Panc1 (cell line): ENCODE results near the gene KAZN. TPM values are rescaled to one million over a fixed set of nuclear protein-coding genes. Genes with fewer than 3 reads are reported as not detected.

Experiments
- ATAC-seq: fragments of 200-7000 bp; cut with Tn5 transposase; 2 replicates; pipeline ENCODE4 v1.9.1; 2020; ENCODE audit warnings: mild to moderate bottlenecking, moderate library complexity
- BruUV-seq: library from RNA; stranded (reverse); fragments of 400-500 nt; replicated peaks from 2 replicates; lab custom pipeline; 2021; lab: Mats Ljungman, UMichigan
- CTCF ChIA-PET: fragments of 300-600 bp; sonication (Branson Sonifier 250); formaldehyde crosslinking; loops from one replicate; lab custom pipeline; 2022; ENCODE audit warnings: antibody characterized with exemption; lab: Charles Lee
- POLR2A ChIA-PET: fragments of 300-600 bp; sonication (Branson Sonifier 250); formaldehyde crosslinking; loops from one replicate; lab custom pipeline; 2022; ENCODE audit warnings: antibody characterized with exemption; lab: Charles Lee
- DNase-seq: peaks from one replicate; pipeline ENCODE4 v3.0.0-alpha.2; 2010; ENCODE audit warnings: low read depth, low spot score
- H3K27ac ChIP-seq: 2 replicates; pipeline ENCODE4 v1.5.1; 2011; ENCODE audit warnings: mild to moderate bottlenecking, low read length, inconsistent platforms
- H3K27me3 ChIP-seq: fragments of 200-500 bp; sonication (Bioruptor generic); 2 replicates; pipeline ENCODE4 v1.6.0; 2014; ENCODE audit warnings: low read length, inconsistent platforms; ENCODE audit not compliant: control insufficient read depth, insufficient read depth
- H3K36me3 ChIP-seq: fragments of 200-500 bp; sonication (Bioruptor generic); 2 replicates; pipeline ENCODE4 v1.5.1; 2014; ENCODE audit warnings: inconsistent platforms, mild to moderate bottlenecking, low read length, moderate library complexity; ENCODE audit not compliant: control insufficient read depth, insufficient read depth
- H3K4me1 ChIP-seq: 2 replicates; pipeline ENCODE4 v1.5.1; 2011; ENCODE audit warnings: inconsistent platforms, mild to moderate bottlenecking, low read length, moderate library complexity; ENCODE audit not compliant: control insufficient read depth, insufficient read depth
- H3K4me3 ChIP-seq, 2 experiments: 2 replicates each; pipeline ENCODE4 v1.5.1; 2011 to 2012; ENCODE audit warnings: low read depth in 2 of 2, low read length in 2 of 2, mild to moderate bottlenecking in 2 of 2, inconsistent platforms in 1 of 2, moderate library complexity in 1 of 2
- H3K9me3 ChIP-seq: fragments of 200-500 bp; sonication (Bioruptor generic); 2 replicates; pipeline ENCODE4 v1.5.1; 2014; ENCODE audit warnings: low read depth, mild to moderate bottlenecking, inconsistent platforms, low read length, moderate library complexity; ENCODE audit not compliant: control insufficient read depth, insufficient read depth
- CTCF ChIP-seq: fragments of 450-650 bp; IDR thresholded peaks from 2 replicates; pipeline ENCODE4 v1.5.1; 2017; ENCODE audit warnings: mild to moderate bottlenecking
- POLR2AphosphoS5 ChIP-seq: IDR thresholded peaks from 2 replicates; pipeline ENCODE4 v1.6.1; 2012; ENCODE audit warnings: mild to moderate bottlenecking, low read depth, low read length, moderate library complexity
- REST ChIP-seq, 2 experiments: IDR thresholded peaks; 2 replicates each; pipeline ENCODE4 v1.6.1; 2011 to 2012; ENCODE audit warnings: low read depth in 2 of 2, control low read depth in 1 of 2, low read length in 1 of 2, mild to moderate bottlenecking in 1 of 2, moderate library complexity in 1 of 2; ENCODE audit not compliant: insufficient read depth in 1 of 2
- SIN3A ChIP-seq: IDR thresholded peaks from 2 replicates; pipeline ENCODE4 v1.6.1; 2012; ENCODE audit warnings: low read depth, mild to moderate bottlenecking, low read length, moderate library complexity, borderline replicate concordance; ENCODE audit not compliant: insufficient read depth
- TCF7L2 ChIP-seq: IDR thresholded peaks from 2 replicates; pipeline ENCODE4 v1.6.1; 2011; ENCODE audit warnings: mild to moderate bottlenecking, low read depth, low read length, inconsistent platforms
- in situ Hi-C: cut with HindIII; loops from 2 replicates; pipeline ENCODE4 v1.10.0; 2016; ENCODE audit warnings: low sequenced_read_pairs, low pct_unique_long_range_greater_than_20kb
- intact Hi-C: fragments of 100-400 bp; cut with micrococcal nuclease; formaldehyde crosslinking; loops from one replicate; pipeline ENCODE4 v1.10.0; 2022; ENCODE audit not compliant: unreplicated experiment
- total RNA-seq: library from RNA; stranded (reverse); gene quantifications from one replicate; pipeline ENCODE4 v1.2.1, GENCODE V29; 2021; ENCODE audit not compliant: unreplicated experiment

The KAZN gene
- total RNA-seq, 1 experiment from 2014 or later: 6.6 TPM

- Histone ChIP-seq H3K4me3 (no peak overlapping the region), H3K4me1 (no peaks in the 10 kb centered on the region), H3K36me3 (no peaks in the 10 kb centered on the region), H3K9me3 (no peaks in the 10 kb centered on the region), H3K27ac (no peak overlapping the region), H3K27me3 (no peaks in the 10 kb centered on the region)
- no TSS peak for BruUV-seq
- intact Hi-C loops (no loop called here), in situ Hi-C loops (no loop called here)
- DNase-seq (no peak), ATAC-seq (no peak)
- CTCF ChIA-PET: no interaction called here
- POLR2A ChIA-PET: no interaction called here
- TF ChIP-seq TCF7L2 (no peak), REST (IDR thresholded peaks at IDR 0.05; ENCODE audit: insufficient read depth in 1 of 2, low read depth in 2 of 2, low read length in 1 of 2) (no peak), POLR2AphosphoS5 (no peak), CTCF (no peak), SIN3A (no peak)
Observed at GRCh38 chr1:14958249-14959058, 360.0 kb downstream of the KAZN start.

DNA sequence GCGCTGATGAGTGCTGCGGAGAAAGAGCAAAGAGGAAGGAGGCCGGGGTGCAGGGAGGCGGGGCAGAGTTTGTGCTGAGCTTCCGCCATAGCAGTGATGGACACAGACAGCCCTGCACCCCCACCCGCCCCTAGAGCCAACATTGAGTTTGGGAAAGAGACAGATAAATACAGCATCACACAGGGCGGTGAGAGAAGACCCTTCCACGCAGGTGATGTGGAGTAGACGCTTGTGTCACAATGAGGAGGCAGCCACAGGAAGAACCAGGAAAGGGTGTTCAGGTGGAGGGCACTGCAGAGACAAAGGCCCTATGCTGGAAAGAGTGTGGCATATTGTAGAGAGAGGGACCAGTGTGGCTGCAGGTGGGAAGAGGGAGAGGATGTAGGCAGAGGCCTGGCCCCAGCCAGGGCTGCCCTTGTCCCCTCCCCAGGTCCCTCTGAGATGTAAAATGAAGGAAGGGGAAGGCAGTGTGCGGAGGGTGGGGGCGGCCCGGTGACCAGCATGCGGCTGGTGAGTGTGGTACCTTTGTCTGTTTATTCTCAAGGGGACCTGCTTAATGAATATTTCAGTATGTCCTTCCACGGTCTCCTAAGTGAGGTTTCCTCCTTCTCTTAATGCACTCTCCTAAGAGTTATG is 360.7 kb downstream of the KAZN start:
- ATAC-seq (no peak; the same call in 1 of the 2 replicates), DNase-seq (no peak)
- Histone ChIP-seq H3K9me3 (no peaks in the 10 kb centered on the region), H3K36me3 (no peaks in the 10 kb centered on the region), H3K4me3 (no peak overlapping the region), H3K27me3 (no peaks in the 10 kb centered on the region), H3K4me1 (no peaks in the 10 kb centered on the region), H3K27ac (no peak overlapping the region)
- intact Hi-C loops: no loop called here
- BruUV-seq: no TSS peak
- ChIA-PET CTCF (no interaction called here), POLR2A (no interaction called here)
- TF ChIP-seq SIN3A: no peak
- no peak for TF ChIP-seq REST (IDR thresholded peaks at IDR 0.05; ENCODE audit: insufficient read depth in 1 of 2, low read depth in 2 of 2, low read length in 1 of 2)
- TF ChIP-seq TCF7L2: no peak
- TF ChIP-seq CTCF: no peak
- TF ChIP-seq POLR2AphosphoS5: no peak
- in situ Hi-C loops: no loop called here
